ENCODE data around the gene PGAP6.
"Not testable (repeated sequence)": the region's sequence is repeated elsewhere in the genome, so short reads cannot be mapped to it uniquely, and the experiment has no call there.

The PGAP6 gene

DNA sequence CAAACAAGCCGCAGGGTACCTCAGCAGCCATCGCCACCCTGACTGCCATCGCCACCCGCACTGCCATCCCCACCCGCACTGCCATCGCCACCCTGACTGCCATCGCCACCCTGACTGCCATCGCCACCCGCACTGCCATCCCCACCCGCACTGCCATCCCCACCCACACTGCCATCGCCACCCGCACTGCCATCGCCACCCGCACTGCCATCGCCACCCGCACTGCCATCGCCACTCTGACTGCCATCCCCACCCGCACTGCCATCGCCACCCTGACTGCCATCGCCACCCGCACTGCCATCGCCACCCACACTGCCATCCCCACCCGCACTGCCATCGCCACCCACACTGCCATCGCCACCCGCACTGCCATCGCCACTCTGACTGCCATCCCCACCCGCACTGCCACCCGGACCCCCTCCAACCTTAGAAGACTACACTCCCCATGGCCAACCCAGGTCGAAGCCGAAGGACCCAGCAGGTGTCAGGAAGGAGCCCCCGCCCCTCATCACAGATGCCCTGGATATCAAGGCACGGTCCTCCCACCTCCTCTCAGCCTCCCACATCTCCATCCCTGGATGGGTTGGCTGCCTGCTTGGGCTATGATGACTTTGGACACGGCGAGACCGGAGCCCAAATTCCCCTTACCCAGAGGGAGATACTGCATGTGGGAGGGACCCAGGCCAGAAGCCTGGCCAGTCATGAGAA lies 3.5 kb downstream of the PGAP6 start:
- not testable (repeated sequence) for DNase-seq

DNA sequence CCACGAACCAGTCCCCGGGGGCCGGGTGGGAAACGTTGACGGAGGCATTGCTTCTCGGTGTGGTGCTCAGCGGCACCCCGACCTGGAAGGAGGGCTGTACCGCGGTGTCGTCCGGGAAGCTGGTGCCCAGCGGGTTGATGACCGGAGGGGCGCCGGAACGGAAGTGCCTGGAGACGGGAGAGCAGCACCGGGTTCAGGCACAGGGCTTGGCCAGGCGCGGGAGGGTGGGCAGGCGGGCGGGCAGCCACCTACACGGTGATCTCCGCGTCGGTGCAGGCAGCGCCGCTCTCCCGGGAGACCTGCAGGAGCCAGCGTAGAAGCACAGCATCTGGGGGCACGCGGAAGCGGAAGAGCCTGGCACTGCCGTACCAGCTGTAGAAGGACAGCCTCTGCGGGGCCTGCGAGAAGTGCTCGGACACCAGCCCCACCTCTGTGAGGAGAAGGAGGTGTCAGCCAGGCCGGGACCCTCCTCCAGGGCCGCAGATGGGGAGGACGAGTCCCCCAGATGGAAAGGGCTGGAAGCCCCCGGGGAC lies 4.3 kb downstream of the PGAP6 start:
- DNase-seq: no peak

DNA sequence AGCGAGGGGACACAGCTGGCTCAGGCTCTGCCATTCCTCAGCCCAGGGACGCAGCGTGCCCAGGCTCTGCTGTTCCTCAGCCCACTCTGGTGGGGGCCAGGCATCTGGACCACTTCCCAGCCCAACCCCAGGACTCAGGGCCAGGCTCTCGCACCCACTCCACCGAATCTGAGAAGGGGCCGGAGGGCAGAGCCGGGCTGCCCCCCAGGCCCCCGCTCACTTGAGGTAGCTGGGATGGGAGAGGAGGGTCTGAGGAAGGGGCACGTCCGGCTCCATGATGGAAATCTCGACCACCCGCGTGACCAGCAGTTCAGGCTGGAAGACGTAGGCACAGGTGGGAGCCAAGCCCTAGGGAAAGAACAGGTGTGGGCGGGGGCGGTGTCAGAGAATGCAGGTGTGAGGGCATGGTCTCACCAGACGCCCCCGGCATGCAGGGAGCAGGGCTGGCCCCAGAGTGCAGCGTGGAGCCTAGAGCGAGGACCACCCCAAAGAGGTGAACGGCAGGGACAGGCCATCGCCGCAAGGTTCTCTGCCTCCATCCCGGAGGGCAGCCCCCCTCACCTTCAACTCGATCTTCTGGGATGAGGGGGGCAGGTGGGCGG lies 4.9 kb downstream of the PGAP6 start:
- DNase-seq: no peak

DNA sequence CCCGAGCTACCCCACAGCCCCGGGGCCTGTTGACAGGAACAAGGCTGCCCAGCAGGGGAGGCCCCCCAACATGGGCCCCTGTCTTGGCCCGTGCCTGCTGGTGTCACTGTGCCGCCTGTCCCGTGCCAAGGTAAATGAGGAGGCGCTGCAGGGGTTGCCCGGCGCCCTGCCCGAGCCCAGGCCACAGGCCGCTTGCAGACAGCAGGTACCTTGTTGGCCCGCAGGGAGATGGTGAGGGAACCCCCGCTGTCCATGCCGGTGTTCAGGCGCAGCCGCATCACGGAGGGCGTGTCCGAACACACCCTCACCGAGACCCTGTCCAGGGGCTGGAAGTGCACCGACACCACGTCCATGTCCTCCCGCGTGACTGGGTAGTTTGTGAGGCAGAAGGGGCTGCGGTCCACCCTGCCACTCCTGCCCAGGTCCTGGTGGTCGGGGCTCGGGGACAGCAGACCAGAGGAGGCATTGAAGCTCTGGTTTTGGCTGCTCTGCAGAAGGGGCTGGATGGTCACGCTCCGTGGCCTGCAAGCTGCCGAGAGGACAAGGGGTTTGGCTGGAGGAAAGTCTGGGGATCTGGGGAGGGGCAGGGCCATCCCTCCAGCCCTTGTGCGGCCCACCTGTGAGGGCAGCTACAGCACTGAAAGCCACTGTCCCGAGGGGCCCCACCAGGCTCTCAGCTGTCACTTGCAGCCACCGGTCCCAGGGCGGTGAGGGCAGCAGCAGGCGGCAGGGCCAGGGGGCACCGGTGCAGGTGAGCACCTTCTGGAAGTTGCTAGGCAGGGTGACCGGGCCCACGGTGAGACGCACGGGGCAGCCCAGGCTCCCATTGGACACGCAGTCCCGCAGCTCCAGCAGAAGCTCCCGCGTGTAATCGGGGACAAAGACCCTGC lies 5.6 kb downstream of the PGAP6 start:
- no peak for DNase-seq

DNA sequence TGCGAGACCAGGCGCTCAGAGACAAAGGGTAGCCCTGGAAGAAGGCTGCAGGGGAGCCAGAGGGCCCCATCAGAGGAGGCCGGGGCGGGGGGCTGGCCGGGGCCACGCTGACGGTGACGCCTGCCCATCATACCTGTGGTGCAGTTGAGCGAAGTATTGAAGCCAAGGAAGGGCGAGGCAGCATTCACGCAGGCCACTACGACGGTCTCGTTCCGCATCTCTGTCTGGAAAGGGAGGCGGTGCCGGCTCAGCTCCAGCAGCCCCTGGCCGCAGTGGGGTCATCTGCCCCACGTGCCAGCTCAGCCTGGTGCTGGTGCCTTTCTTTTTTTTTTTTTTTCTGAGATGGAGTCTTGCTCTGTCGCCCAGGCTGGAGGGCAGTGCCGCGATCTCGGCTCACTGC lies 6.6 kb downstream of the PGAP6 start:
- no peak for DNase-seq

DNA sequence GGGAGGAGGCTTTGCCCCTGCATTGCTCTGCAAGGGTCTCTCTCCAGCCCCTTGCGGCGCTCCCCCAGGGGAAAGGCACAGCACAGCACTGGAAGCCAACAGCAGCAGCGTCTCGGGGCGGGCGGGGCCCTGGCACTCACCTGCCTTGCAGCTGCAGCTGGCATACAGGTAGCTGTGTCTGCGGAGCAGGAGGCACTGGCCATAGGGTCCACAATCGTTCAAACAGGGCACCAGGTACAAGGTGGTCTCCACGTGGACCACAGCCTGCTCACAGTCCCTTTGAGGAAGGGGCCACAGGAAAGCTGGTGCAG lies 7.2 kb downstream of the PGAP6 start:
- no peak for DNase-seq

DNA sequence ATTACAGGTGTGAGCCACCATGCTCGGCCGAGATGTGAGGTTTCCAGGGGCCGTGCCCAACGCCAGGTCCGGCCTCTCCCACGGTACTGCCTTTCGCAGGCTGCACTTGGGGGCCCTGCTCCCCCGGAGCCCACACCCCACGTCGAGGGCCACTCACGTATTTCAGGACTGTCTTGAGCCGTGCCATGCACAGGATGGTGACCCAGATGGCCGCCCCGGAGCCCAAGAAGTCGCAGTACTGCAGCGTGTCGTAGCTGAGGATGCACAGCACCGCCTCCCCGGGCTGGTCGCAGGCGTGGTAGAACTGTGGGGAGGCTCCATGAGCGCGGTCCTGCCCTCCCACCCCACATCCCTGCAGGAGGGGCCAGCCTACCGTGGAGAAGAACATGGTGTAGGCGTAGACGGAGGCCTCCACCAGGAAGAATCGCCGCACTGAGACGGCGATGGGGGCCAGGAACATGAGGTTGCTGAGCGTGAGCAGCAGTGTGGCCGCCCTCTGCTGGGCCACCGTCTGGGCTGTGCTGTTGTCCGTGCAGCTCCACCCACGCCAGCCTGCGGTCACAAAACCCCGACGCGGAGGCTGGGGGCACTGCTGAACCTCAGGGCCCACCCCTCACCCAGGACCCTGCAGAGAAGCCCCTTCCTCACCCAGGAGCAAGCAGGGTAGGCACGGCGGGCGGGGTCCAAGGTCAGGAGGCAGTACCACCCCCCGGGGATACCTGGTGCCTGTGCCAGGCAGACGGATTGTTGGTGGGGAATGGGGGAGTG lies 7.7 kb downstream of the PGAP6 start:
- DNase-seq: no peak

DNA sequence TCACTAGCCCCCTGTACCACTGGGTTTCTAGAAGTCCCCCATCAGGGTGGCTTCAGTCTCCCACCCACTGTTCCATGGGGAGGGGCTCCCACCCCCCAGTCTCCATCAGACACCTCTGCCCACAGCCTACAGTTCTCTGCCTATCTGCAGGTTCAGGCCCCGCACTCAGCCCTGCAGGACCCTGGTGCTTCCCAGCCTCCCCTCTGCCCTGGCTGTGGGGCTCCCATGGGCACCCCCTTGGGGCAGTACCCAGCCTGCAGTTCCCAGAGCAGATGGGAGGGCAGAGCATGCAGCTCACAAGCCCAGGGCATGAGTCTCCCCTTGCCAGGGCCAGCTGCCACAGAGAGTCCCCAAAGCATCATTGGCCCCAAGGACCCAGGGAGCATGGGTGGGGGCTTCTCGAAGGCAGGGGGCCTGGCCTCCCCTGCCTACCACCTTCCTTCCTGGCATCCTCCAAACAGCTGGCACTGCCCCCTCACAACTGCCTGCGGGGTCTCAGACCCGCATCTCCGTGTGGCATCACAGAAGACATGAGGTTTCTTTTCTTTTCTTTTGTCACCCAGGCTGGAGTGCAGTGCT lies 8.7 kb downstream of the PGAP6 start:
- no peak for DNase-seq

DNA sequence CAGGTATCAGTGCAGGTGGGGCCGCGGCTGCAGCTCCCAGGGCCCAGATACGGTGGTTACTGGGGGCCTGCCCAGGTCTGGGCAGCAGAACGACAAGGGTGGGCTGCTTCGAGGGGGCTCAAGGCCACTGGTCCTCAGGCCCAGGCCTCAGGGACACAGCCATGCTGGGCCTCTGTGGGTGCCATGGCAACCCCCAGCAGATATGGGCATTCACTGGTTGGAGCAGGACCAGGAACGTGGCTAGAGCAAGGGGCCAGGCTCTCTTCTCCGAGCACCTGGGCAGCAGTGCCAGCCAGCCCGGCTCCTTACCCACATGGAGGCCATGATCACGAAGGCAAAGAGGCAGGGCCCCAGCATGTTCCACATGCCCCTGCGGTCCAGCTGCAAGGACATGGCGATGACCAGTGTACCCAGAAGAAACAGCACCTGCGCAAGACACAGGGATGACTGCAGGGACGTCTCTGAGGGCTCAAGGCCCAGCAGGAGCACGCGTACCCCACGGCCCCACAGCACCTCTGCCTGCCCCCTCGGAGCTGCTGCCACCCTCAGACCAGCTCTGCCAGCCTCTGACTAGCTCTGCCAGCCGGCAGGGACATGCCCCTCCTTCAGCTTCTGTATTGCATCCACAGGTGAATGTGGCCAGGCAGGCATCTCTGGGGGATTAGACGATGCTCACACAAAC lies 9.3 kb downstream of the PGAP6 start:
- DNase-seq: no peak

DNA sequence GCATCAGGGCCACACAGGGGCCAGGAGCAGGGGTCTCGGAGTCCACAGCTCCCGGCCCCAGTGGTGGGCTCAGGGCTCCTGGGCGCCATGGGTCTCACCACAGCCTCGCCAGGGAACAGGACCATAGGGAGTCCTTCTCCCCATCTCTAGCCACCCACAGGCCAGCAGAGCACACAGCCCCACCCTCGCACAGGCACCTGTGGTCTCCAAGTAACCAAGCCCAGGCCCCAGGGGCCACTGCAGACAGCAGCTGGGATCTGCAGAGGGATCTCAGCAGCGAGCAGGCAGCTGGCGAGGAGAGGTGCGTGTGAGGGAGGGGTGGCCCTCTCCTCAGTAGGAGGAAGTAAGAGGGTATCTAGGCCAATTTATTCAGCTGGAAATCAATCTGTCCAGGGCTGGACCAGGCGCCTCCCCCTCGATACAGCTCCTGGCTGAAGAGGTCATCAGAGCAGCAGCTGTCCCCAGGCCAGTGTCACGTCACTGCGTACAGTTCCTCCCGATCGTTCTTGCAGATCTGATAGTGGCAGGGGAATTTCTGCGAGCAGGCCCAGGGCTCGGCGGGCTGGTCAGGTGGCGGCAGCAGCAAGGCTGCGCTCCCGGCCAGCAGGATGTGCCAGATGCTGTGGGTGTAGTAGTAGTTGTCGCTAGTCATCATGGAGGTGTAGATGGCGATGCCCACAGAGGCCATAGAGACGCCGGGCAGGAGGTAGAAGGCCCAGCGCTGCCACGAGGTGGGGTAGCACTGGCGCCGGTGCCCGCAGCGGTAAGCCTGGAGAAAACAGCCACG lies 10.1 kb downstream of the PGAP6 start:
- no peak for DNase-seq

DNA sequence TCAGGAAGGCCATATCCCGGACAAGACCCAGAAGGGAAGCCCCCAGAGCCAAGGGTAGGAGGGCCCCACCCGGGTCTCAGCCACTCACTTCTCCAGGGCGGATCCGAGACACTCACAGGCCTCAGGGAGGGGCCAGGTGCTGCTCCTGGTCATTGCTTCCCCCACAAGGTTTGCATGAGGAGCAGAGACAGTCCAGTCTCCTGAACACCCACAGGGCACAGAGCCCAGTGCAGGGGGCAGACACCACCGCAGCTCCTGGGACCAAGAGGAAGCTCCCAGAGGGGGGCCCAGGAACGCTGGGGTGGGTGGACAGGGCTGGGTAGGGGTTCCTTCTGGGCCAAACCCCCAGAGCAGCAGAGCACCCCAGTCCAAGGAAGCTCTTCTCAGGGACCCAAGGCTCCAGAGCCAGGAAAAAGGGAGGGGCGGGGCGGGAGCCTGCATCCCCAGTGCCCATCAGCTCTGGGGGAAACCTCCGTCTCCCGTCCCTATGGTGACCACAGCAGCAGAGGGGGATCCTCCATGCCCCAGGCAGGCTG lies 10.7 kb downstream of the PGAP6 start:
- DNase-seq: no peak

DNA sequence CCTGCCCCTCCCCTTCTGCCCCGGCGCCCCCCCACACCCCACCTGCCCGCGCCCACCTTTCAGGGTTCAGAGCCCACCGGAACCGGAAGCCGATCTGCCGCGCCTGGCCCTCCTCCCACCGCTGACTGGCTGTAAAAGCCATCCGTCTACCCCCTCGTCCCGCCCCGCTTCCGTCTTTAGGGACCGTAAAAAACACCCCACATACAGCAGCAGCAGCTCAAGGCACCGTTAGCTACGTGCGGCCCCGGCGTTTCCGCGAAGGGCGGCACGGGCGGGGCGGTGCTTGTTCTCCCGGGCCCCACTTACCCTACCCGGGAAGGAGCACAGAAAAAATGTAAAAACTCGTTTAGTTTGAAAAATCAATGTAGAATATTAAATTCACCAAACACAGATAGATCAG lies 11.3 kb downstream of the PGAP6 start, which contains the start of gene MRPL28:
MRPL28 (minus strand) TSS at position 96 of the 400 bp plus-strand sequence. CDS start 320 bp downstream, outside the sequence.
- peak; percentile 90 for DNase-seq

DNA sequence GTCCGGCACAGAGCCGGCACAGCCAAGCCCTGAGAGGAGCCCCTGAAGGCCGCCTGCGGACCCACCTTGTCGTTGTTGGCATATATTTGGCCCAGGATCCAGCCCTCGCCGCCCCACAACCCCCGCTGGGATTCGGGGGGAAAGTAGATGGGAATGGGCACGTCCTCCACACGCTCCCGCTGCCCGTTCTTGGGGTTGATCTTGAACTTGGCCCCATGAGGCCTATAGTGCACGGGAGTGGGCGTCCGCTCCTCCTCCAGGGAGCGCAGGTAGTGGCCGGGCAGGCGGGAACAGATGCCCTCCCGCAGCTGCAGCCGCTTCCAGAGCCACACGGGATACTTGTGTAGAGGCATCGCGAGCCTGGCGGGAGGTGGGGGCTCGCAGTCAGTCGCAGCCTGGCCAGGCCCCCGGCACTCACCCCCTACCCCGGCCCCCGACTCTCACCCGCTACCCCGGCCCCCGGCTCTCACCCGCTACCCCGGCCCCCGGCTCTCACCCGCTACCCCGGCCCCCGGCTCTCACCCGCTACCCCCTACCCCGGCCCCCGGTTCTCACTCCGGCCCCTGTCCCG lies 11.8 kb downstream of the PGAP6 start:
- no peak for DNase-seq

DNA sequence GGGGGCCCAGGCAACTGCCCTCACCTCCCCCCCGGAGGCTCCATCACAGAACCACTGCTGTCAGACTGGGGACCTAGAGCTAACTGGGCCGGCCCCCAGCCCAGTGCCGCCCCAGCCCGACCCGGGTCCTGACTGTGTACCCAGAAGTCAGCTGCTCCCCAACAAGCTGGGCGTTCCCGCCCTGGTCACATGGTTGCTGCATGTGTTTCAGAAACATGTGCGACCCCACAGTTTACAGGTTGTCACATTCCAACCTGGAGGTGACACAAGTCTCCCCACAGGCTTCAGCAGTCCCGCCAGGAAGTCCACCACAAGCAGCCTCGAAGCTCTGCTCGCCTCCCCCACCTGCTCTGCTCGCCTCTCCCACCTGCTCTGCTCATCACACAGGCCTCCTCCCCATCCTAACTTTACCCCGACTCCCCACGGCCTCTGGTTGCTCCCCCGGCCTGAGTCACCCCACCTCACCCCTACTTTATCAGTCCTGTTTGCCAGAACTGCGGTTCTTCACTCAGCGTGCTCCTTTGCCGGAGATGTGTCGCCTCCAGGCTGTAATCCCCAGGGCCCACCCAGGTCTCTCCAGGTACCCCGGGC lies 12.4 kb downstream of the PGAP6 start:
- no peak for DNase-seq

DNA sequence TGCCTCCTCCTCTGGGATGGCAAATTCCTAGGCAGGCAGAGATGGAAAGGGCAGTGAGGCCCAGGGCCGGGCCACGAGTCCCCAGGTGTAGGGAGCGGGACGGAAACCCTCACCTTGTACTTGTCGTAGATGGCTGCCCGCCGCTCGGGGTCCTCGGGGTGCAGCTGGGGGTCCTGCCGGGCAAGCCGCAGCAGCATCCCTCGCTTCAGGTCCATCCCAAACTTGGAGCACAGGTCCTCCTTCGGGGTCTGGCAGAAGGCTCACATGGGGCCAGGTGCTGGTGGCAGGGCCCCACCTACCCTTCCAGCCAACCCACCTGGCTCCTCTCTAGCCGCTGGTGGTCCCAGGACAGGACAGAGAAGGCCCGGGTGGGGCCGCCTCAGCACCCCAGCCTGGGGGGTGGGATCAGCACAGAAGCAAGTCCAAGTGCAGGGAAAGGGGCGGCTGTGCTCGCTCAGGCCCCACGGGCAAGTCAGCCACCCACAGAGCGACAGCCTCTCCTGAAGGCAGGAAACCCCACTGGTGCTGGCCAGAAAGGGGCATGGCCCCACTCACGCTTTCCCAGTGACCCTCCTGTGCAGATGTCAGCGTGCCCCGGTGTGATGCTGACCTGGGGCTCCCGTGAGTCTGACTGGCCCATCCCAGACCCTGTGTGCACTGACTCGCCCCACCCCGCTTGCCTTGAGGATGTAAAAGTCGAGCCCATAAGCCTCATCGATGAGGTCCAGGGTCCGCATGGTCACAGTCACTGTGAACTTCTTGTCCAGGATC lies 13.2 kb downstream of the PGAP6 start:
- no peak for DNase-seq

DNA sequence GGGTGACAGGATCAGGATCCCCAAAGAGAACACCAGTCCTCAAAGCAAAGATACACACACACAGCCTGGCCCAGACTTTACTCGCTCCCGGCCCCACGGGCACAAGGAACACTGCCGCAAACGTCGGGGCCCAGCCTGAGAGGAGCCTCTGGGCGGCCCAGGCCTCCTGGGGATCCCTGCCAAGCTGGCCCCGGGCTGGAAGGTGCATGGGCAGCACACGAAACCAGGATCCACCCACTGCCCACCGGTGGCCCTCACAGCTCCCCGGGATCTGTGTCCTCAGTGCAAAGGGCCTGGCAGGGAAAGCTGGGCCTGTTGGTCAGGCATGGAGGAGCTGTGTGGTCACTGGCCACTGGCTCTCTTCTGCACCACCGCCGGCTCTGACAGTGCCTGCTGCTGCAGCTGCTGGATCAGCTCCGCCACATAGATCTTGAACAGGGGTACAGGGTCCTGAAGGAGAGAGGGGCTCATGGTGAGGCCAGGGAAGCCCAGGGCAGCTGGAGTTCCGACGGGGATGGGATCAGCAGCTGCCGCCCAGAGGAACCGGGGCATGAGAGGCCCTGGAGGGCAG lies 14.4 kb downstream of the PGAP6 start:
- DNase-seq: no peak

DNA sequence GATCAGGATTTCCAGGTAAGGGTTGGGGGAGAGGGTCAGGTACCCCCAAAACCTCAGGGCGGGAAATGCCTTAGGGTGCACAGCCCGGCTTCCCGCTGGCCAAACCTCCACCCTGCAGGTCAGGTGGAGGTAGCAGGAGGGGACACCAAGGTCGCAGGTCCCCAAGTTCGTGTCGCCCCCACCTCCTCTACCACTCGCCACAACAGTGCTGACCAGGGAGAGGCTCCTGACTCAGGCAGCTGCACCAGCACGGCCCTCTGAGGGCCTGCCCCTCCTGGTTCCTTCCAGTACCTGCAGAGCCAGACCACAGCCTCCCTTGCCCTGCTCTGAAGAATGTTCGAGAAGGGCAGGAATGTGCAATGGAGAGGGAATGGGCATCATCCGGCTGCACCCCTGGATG lies 15.3 kb downstream of the PGAP6 start:
- DNase-seq: no peak

DNA sequence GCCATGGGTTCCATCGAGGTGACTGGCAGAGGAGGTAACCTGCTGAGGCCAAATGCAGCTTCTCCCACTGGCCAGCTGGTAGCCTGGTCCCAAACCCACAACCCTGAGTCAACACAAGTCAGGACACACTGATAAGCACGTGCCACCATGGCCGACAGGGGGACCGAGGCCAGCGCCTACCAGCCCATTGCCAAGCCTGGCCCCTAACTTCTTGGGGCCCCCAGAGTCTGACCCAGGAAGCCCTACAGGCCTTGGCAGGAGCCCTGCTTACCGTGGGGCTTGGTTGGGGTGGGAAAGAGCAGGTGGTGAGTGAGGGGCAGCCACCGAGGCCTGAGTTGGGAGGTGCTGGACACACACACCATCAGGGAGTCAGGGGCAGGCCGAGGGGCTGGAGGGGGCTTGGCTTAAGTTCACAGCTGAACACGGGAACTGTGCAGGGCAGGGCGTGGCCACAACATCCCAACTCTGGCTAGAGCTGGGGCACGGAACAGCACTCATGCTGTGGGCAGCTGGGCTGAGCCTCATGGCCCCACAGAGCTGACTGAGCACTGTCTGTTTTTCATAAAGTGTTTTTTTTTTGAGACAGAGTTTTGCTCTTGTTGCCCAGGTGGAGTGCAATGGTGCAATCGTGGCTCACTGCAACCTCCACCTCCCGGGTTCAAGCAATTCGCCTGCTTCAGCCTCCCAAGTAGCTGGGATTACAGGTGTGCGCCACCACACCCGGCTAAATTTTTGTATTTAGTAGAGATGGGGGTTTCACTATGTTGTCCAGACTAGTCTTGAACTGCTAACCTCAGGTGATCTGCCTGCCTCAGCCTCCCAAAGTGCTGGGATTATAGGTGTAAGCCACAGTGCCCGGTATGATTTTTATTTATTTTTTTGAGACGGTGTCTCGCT lies 16.9 kb downstream of the PGAP6 start:
- no peak for DNase-seq

Data from activated effector memory CD4-positive, alpha-beta T cell treated with Interleukin-2 at 50 U/mL for 16 hours (primary cell).